Parathyroid adenoma (tissue), 2 donors: Measurements from ENCODE around the gene PCSK9.

Experiments
- H2AFZ ChIP-seq: fragments of 300-600 bp; sonication (generic); one replicate; pipeline ENCODE4 v1.7.0; 2017; ENCODE audit warnings: antibody characterized with exemption, mild to moderate bottlenecking
- H3K27ac ChIP-seq: fragments of 300-600 bp; sonication (generic); one replicate; pipeline ENCODE4 v1.7.0; 2017
- H3K27me3 ChIP-seq: fragments of 300-600 bp; sonication (generic); one replicate; pipeline ENCODE4 v1.7.0; 2017; ENCODE audit warnings: low read length; ENCODE audit not compliant: control insufficient read depth, insufficient read depth
- H3K36me3 ChIP-seq: fragments of 300-600 bp; sonication (generic); one replicate; pipeline ENCODE4 v1.7.0; 2017; ENCODE audit warnings: low read length; ENCODE audit not compliant: control insufficient read depth, insufficient read depth
- H3K4me1 ChIP-seq: fragments of 300-600 bp; sonication (generic); one replicate; pipeline ENCODE4 v1.7.0; 2017; ENCODE audit warnings: control low read depth
- H3K4me2 ChIP-seq: fragments of 300-600 bp; sonication (generic); one replicate; pipeline ENCODE4 v1.7.0; 2017; ENCODE audit warnings: low read length
- H3K4me3 ChIP-seq: fragments of 300-600 bp; sonication (generic); one replicate; pipeline ENCODE4 v1.7.0; 2017; ENCODE audit warnings: low read depth, low read length
- H3K79me2 ChIP-seq: fragments of 300-600 bp; sonication (generic); one replicate; pipeline ENCODE4 v1.7.0; 2017; ENCODE audit warnings: control low read depth
- H3K9ac ChIP-seq: fragments of 300-600 bp; sonication (generic); one replicate; pipeline ENCODE4 v1.7.0; 2017; ENCODE audit warnings: mild to moderate bottlenecking
- H3K9me3 ChIP-seq: fragments of 300-600 bp; sonication (generic); one replicate; pipeline ENCODE4 v1.7.0; 2017; ENCODE audit warnings: low read length; ENCODE audit not compliant: control insufficient read depth
- CTCF ChIP-seq: fragments of 300-600 bp; sonication (generic); IDR thresholded peaks from one replicate; pipeline ENCODE4 v1.7.0; 2017; ENCODE audit warnings: antibody characterized with exemption, mild to moderate bottlenecking
- donor health status: primary hyperparathyroidism.

PCSK9 gene

GRCh38 chr1:55006931-55007330, 32.4 kb upstream of the PCSK9 start:
- H3K9me3 ChIP-seq, result no peaks in the 10 kb centered on the region
- H3K27me3 ChIP-seq, result no peaks in the 10 kb centered on the region
- no peak overlapping the region for H3K27ac ChIP-seq
- no peak overlapping the region for H3K4me2 ChIP-seq
- no peak overlapping the region for H3K4me3 ChIP-seq
- H3K9ac ChIP-seq, result no peak overlapping the region
- no peaks in the 10 kb centered on the region for H3K36me3 ChIP-seq
- H3K4me1 ChIP-seq, result no peaks in the 10 kb centered on the region
- no peaks in the 10 kb centered on the region for H3K79me2 ChIP-seq
- no peak for TF ChIP-seq CTCF
- no peak overlapping the region for H2AFZ ChIP-seq

GRCh38 chr1:55007625-55008024, 31.7 kb upstream of the PCSK9 start:
- no peak overlapping the region for H2AFZ ChIP-seq
- H3K79me2 ChIP-seq, result no peaks in the 10 kb centered on the region
- no peaks in the 10 kb centered on the region for H3K4me1 ChIP-seq
- H3K4me2 ChIP-seq, result no peak overlapping the region
- no peak overlapping the region for H3K27ac ChIP-seq
- H3K36me3 ChIP-seq, result no peaks in the 10 kb centered on the region
- no peaks in the 10 kb centered on the region for H3K27me3 ChIP-seq
- no peak overlapping the region for H3K9ac ChIP-seq
- no peak overlapping the region for H3K4me3 ChIP-seq
- H3K9me3 ChIP-seq, result no peaks in the 10 kb centered on the region
- TF ChIP-seq CTCF, result no peak

- Histone ChIP-seq H3K27me3 (no peaks in the 10 kb centered on the region), H3K9ac (no peak overlapping the region), H3K9me3 (no peaks in the 10 kb centered on the region), H3K4me1 (no peaks in the 10 kb centered on the region), H3K4me3 (no peak overlapping the region), H3K27ac (no peak overlapping the region), H3K36me3 (no peaks in the 10 kb centered on the region), H3K4me2 (no peak overlapping the region), H3K79me2 (no peaks in the 10 kb centered on the region), H2AFZ (no peak overlapping the region)
- TF ChIP-seq CTCF, result no peak
These were observed 29.0 kb upstream of the PCSK9 start for GRCh38 chr1:55010194-55010886.

- no peak for TF ChIP-seq CTCF
- Histone ChIP-seq H3K9ac (no peak overlapping the region), H3K4me3 (no peak overlapping the region), H3K9me3 (no peaks in the 10 kb centered on the region), H3K27ac (no peak overlapping the region), H3K36me3 (no peaks in the 10 kb centered on the region), H2AFZ (no peak overlapping the region), H3K79me2 (no peaks in the 10 kb centered on the region), H3K4me1 (no peaks in the 10 kb centered on the region), H3K4me2 (no peak overlapping the region), H3K27me3 (no peaks in the 10 kb centered on the region)
These were observed 28.5 kb upstream of the PCSK9 start for GRCh38 chr1:55010887-55011217.

GRCh38 chr1:55012661-55013060, 26.7 kb upstream of the PCSK9 start:
- Histone ChIP-seq H3K4me1 (no peaks in the 10 kb centered on the region), H3K27ac (no peak overlapping the region), H3K79me2 (no peaks in the 10 kb centered on the region), H3K9me3 (no peaks in the 10 kb centered on the region), H3K27me3 (no peaks in the 10 kb centered on the region), H3K4me2 (no peak overlapping the region), H3K36me3 (no peaks in the 10 kb centered on the region), H3K9ac (no peak overlapping the region), H2AFZ (no peak overlapping the region), H3K4me3 (no peak overlapping the region)
- TF ChIP-seq CTCF, result no peak
